Measurements from ENCODE around the gene NFE2L3.
"Not testable (repeated sequence)": the region's sequence is repeated elsewhere in the genome, so short reads cannot be mapped to it uniquely, and the experiment has no call there.

Gene NFE2L3

GRCh38 chr7:26162431-26162830 is 10.4 kb downstream of the NFE2L3 start:
- no peak for TF ChIP-seq CTCF (IDR thresholded peaks at IDR 0.05; ENCODE audit: low read depth, low read length)
- Histone ChIP-seq H3K27ac (no peak overlapping the region), H3K27me3 (ENCODE audit: insufficient read depth, low read depth, severe bottlenecking) (no peaks in the 10 kb centered on the region), H3K9me3 (ENCODE audit: severe bottlenecking) (peaks cover 3% of the 10 kb centered on the region), H3K4me3 (ENCODE audit: low read depth, low read length) (no peak overlapping the region), H3K36me3 (no peaks in the 10 kb centered on the region)
- DNase-seq, result no peak

DNA sequence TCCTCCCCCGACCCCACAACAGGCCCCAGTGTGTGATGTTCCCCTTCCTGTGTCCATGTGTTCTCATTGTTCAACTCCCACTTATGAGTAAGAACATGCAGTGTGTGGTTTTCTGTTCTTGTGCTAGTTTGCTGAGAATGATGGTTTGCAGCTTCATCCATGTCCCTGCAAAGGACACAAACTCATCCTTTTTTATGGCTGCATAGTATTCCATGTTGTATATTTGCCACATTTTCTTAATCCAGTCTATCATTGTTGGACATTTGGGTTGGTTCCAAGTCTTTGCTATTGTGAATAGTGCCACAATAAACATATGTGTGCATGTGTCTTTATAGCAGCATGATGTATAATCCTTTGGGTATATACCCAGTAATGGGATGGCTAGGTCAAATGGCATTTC is 11.8 kb downstream of the NFE2L3 start:
- not testable (repeated sequence) for H3K27me3 ChIP-seq (ENCODE audit: insufficient read depth, low read depth, severe bottlenecking); H3K27ac ChIP-seq; H3K36me3 ChIP-seq; H3K4me3 ChIP-seq (ENCODE audit: low read depth, low read length); H3K9me3 ChIP-seq (ENCODE audit: severe bottlenecking); DNase-seq

- no peak for TF ChIP-seq CTCF (IDR thresholded peaks at IDR 0.05; ENCODE audit: low read depth, low read length)
- Histone ChIP-seq H3K27me3 (ENCODE audit: insufficient read depth, low read depth, severe bottlenecking) (no peaks in the 10 kb centered on the region), H3K9me3 (ENCODE audit: severe bottlenecking) (peaks cover 3% of the 10 kb centered on the region), H3K36me3 (peaks cover 3% of the 10 kb centered on the region; the same call in 1 of the 2 replicates), H3K27ac (no peak overlapping the region), H3K4me3 (ENCODE audit: low read depth, low read length) (no peak overlapping the region)
- peak; percentile 65 for DNase-seq
Observed at GRCh38 chr7:26165950-26166683, 14.1 kb downstream of the NFE2L3 start.

- Histone ChIP-seq H3K36me3 (peaks cover 3% of the 10 kb centered on the region; the same call in 1 of the 2 replicates), H3K27me3 (ENCODE audit: insufficient read depth, low read depth, severe bottlenecking) (no peaks in the 10 kb centered on the region), H3K4me3 (ENCODE audit: low read depth, low read length) (no peak overlapping the region), H3K9me3 (ENCODE audit: severe bottlenecking) (peaks cover 3% of the 10 kb centered on the region), H3K27ac (no peak overlapping the region)
- DNase-seq, result no peak
- no peak for TF ChIP-seq CTCF (IDR thresholded peaks at IDR 0.05; ENCODE audit: low read depth, low read length)
Observed at GRCh38 chr7:26166684-26167266, 14.8 kb downstream of the NFE2L3 start.

DNA sequence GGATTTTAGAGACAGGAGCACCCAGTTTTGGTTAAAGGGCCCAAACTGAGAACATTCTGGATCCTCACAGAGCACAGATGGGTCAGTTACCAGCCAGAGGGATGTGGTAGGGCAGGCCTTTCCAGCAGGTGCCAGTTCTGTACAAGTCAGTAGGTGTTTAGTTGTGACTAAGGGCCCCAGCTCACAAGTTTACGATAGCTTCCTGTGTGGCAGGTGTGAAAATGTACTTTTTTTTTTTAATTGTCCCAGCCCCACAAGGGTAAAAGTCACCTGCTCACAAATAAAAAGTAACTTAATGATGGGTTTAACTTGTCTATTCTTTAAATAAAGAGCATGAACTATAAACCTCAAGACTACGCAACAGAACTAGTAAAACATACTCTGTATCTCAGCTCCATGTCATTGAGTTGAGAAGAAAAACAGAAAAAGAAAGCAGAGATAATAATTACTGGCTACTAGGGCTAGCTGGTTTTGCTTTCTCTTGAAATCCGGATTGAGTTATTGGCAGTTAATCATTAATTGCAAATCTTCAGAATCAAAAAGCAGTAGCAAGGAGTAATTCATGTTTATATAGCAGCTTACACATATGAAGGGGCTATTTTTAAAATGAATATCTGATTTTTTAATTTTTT is 15.4 kb downstream of the NFE2L3 start:
- DNase-seq, result no peak
- no peak for TF ChIP-seq CTCF (IDR thresholded peaks at IDR 0.05; ENCODE audit: low read depth, low read length)
- no peak overlapping the region for H3K27ac ChIP-seq
- peaks cover 3% of the 10 kb centered on the region for H3K9me3 ChIP-seq (ENCODE audit: severe bottlenecking)
- H3K27me3 ChIP-seq (ENCODE audit: insufficient read depth, low read depth, severe bottlenecking), result no peaks in the 10 kb centered on the region
- H3K4me3 ChIP-seq (ENCODE audit: low read depth, low read length), result no peak overlapping the region
- H3K36me3 ChIP-seq, result peaks cover 3% of the 10 kb centered on the region; the same call in 1 of the 2 replicates

- peaks cover 3% of the 10 kb centered on the region; the same call in 1 of the 2 replicates for H3K36me3 ChIP-seq
- H3K27me3 ChIP-seq (ENCODE audit: insufficient read depth, low read depth, severe bottlenecking), result no peaks in the 10 kb centered on the region
- DNase-seq, result no peak
- H3K4me3 ChIP-seq (ENCODE audit: low read depth, low read length), result no peak overlapping the region
- H3K9me3 ChIP-seq (ENCODE audit: severe bottlenecking), result peaks cover 3% of the 10 kb centered on the region
- no peak overlapping the region for H3K27ac ChIP-seq
- no peak for TF ChIP-seq CTCF (IDR thresholded peaks at IDR 0.05; ENCODE audit: low read depth, low read length)
Observed at GRCh38 chr7:26168458-26169023, 16.5 kb downstream of the NFE2L3 start.

Measured in WERI-Rb-1 (cell line).